Ovary (tissue), 9 donors: Measurements from ENCODE around the gene BACH2. TPM values are rescaled to one million over a fixed set of nuclear protein-coding genes. Genes with fewer than 3 reads are reported as not detected.

Source experiments
- DNase-seq, 5 donors: peaks; one replicate each; pipeline ENCODE4 v3.0.0-alpha.2; 2019 to 2020
- H3K27ac ChIP-seq, 2 donors: fragments of 200-600 bp; one replicate each; pipeline versions ENCODE4 v1.5.1 to v1.8.0; 2019 to 2022
- H3K27me3 ChIP-seq: fragments of 200-600 bp; one replicate; pipeline ENCODE4 v1.8.0; 2022
- H3K36me3 ChIP-seq: fragments of 200-600 bp; sonication (generic); one replicate; pipeline ENCODE4 v1.5.1; 2019
- H3K4me1 ChIP-seq: one replicate; pipeline ENCODE4 v1.8.1; 2013; ENCODE audit warnings: mild to moderate bottlenecking, moderate library complexity; ENCODE audit not compliant: insufficient read depth
- H3K4me3 ChIP-seq: fragments of 200-600 bp; sonication (generic); one replicate; pipeline ENCODE4 v1.5.1; 2017
- H3K9me3 ChIP-seq, 2 donors: fragments of 200-600 bp in 1 of 2; sonication (generic) in 1 of 2; one replicate each; pipeline versions ENCODE4 v1.5.1 to v1.8.1; 2013 to 2019; ENCODE audit warnings: mild to moderate bottlenecking in 1 of 2, moderate library complexity in 1 of 2
- CTCF ChIP-seq, 3 donors: fragments of 450-650 bp in 2 of 3; fragments of 200-600 bp in 1 of 3; IDR thresholded peaks; one replicate each; pipeline versions ENCODE4 v1.5.1 to v1.8.0; 2016 to 2022; ENCODE audit warnings: antibody characterized with exemption in 3 of 3, mild to moderate bottlenecking in 1 of 3
- EP300 ChIP-seq: sonication (generic); formaldehyde crosslinking; IDR thresholded peaks from one replicate; pipeline ENCODE4 v1.6.1; 2017; ENCODE audit warnings: antibody characterized with exemption
- POLR2A ChIP-seq: fragments of 450-650 bp; IDR thresholded peaks from one replicate; pipeline ENCODE4 v1.6.1; 2017; ENCODE audit warnings: antibody characterized with exemption, mild to moderate bottlenecking, moderate library complexity
- WGBS, 3 donors: extraction: QIAGEN DNeasy Blood & Tissue Kit in 1 of 3; methylation state at CpG; one replicate each; pipeline versions ENCODE4 v1.1.5 to v1.1.7; 2013 to 2017; 5-methylcytosine and 5-hydroxymethylcytosine counted together
- intact Hi-C, 4 donors: fragments of 100-400 bp; cut with DNase I; formaldehyde crosslinking; loops; one replicate each; pipeline versions ENCODE4 v1.11.0 to v1.15.1; 2022 to 2023
- polyA plus RNA-seq, 2 donors: library from polyadenylated mRNA; stranded (reverse); fragments of 200-250 nt in 1 of 2; fragments of 350-450 nt in 1 of 2; fragmentation: Illumina TruSeq in 1 of 2; extraction: RNeasy Lipid Tissue Mini Kit (QIAGEN cat#74804) in 1 of 2; gene quantifications; one replicate each; pipeline ENCODE4 v1.2.3, GENCODE V29; 2013 to 2014
- total RNA-seq, 7 donors: library from RNA; depleted of rRNA in 2 of 7; stranded (reverse); fragments of >200 nt in 2 of 7; fragmentation: NEBNext Ultra II Directional in 3 of 7; extraction: Animal tissue kit (Norgen Biotek cat#: 25700) in 3 of 7; gene quantifications; one replicate each; pipeline versions ENCODE4 v1.1.0 to v1.2.4, GENCODE V29; 2016 to 2023
- donor health status: DM: no; HTN: no; CAD: no; lungs with moderate emphysema.
- donor health status: DM: no; HTN: no; CAD: no.
- donor health status: Bipolar disorder and iron deficiency.
- donor health status: DM: yes; HTN: yes; CAD: no.
- donor health status: DM: no; HTN: no; CAD: no.
- donor health status: DM: yes; HTN: yes; CAD: no.

The BACH2 gene
- total and polyA plus RNA-seq, 9 donors = 2.6 to 19.2 (median 10.5) TPM

GRCh38 chr6:90048206-90048967 lies 248.3 kb downstream of the BACH2 start:
- TF ChIP-seq EP300 (no peak), POLR2A (no peak), CTCF (IDR thresholded peaks at IDR 0.05) (no peak)
- 94 to 98% (median 96%) methylated on average over 2 of the region's 2 CpGs for WGBS, 3 donors
- no peaks in the 10 kb centered on the region for H3K36me3 ChIP-seq
- DNase-seq = no peak
- H3K9me3 ChIP-seq = no peaks in the 10 kb centered on the region
- H3K27ac ChIP-seq = no peak overlapping the region
- H3K4me1 ChIP-seq = no peaks in the 10 kb centered on the region
- intact Hi-C loops = no loop called here
- no peaks in the 10 kb centered on the region for H3K27me3 ChIP-seq
- H3K4me3 ChIP-seq = no peak overlapping the region

DNA sequence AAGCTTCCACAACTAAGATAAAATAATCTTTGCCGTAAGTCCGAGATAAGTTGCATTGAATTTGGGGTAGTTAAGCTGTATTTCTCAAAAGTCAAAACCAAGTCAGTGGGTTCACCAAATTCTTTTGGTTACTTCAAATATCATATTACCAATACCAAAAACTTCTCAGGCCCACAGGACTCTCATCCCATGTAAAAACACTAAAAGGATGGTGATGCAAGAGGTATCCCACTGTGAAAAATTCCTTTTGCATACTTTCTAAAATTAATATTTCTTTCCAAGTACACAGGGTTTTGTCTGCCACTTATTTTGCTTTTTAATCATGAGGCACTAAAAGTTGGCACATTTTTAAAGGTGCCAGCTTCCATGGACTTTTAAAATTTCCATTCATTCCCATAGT lies 251.1 kb downstream of the BACH2 start:
- Histone ChIP-seq H3K9me3 (no peaks in the 10 kb centered on the region), H3K4me3 (no peak overlapping the region), H3K27me3 (no peaks in the 10 kb centered on the region), H3K27ac (no peak overlapping the region), H3K4me1 (no peaks in the 10 kb centered on the region), H3K36me3 (no peaks in the 10 kb centered on the region)
- no peak for DNase-seq
- WGBS, 3 donors = 74 to 97% (median 96%) methylated on average over 2 of the region's 2 CpGs
- intact Hi-C loops = no loop called here
- no peak for TF ChIP-seq CTCF (IDR thresholded peaks at IDR 0.05)
- TF ChIP-seq EP300 = no peak
- TF ChIP-seq POLR2A = no peak

DNA sequence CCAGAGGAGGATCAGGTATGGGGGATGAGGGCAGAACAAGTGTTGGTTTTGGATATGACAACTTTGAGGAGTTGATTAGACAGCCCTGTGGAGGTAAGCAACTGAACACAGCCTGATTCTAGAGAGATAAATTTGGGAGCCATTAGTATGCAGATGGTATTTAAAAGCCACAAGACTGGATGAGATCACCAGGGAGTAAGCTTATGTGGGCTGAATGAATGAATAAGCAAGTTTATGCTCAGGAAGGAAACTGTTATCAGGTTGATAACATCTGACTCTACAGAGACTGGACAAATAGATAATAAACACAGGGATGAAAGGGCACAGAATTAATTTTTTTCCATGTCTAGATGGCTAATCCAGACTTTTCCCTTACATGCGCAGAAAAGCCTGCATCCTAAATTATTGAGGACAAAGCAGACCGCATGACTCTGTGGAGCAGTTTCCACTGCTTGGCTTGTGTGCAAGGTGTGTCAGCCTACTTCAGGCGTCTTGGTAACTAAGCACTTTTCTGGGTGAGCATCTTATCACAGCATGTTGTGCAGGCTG lies 251.7 kb downstream of the BACH2 start:
- no peaks in the 10 kb centered on the region for H3K9me3 ChIP-seq
- H3K4me3 ChIP-seq = no peak overlapping the region
- no peaks in the 10 kb centered on the region for H3K4me1 ChIP-seq
- intact Hi-C loops = no loop called here
- TF ChIP-seq EP300 = no peak
- TF ChIP-seq CTCF (IDR thresholded peaks at IDR 0.05) = no peak
- no peak for TF ChIP-seq POLR2A
- H3K27ac ChIP-seq = no peak overlapping the region
- H3K27me3 ChIP-seq = no peaks in the 10 kb centered on the region
- WGBS, 3 donors = 70 to 86% (median 73%) methylated on average over 3 of the region's 3 CpGs
- H3K36me3 ChIP-seq = no peaks in the 10 kb centered on the region
- no peak for DNase-seq

- H3K4me1 ChIP-seq = no peaks in the 10 kb centered on the region
- intact Hi-C loops = no loop called here
- 72 to 75% (median 74%) methylated on average over 7 of the region's 7 CpGs for WGBS, 3 donors
- no peak overlapping the region for H3K4me3 ChIP-seq
- no peaks in the 10 kb centered on the region for H3K27me3 ChIP-seq
- no peaks in the 10 kb centered on the region for H3K9me3 ChIP-seq
- DNase-seq = no peak
- TF ChIP-seq EP300 = no peak
- no peak for TF ChIP-seq POLR2A
- TF ChIP-seq CTCF (IDR thresholded peaks at IDR 0.05) = no peak
- no peak overlapping the region for H3K27ac ChIP-seq
- H3K36me3 ChIP-seq = no peaks in the 10 kb centered on the region
Measured at GRCh38 chr6:90044182-90044832, 252.3 kb downstream of the BACH2 start.
